H1 (cell line): ENCODE data around the gene GCH1. TPM values are rescaled to one million over a fixed set of nuclear protein-coding genes. Genes with fewer than 3 reads are reported as not detected.

Experiments
- ATF2 ChIP-seq: IDR thresholded peaks from 2 replicates; pipeline ENCODE4 v1.6.1; 2012; ENCODE audit warnings: low read length, inconsistent platforms
- ATF3 ChIP-seq: IDR thresholded peaks from 2 replicates; pipeline ENCODE4 v1.6.1; 2011; ENCODE audit warnings: low read depth, mild to moderate bottlenecking, low read length; ENCODE audit not compliant: insufficient read depth
- BCL11A ChIP-seq, 2 experiments: IDR thresholded peaks; one replicate each; pipeline ENCODE4 v1.6.1; 2011; ENCODE audit warnings: low read depth in 2 of 2, low read length in 2 of 2, mild to moderate bottlenecking in 2 of 2
- CHD2 ChIP-seq: IDR thresholded peaks from 2 replicates; pipeline ENCODE4 v1.6.1; 2012; ENCODE audit warnings: low read length, improper control_type of control experiment
- CREB1 ChIP-seq: IDR thresholded peaks from 2 replicates; pipeline ENCODE4 v1.6.1; 2012; ENCODE audit warnings: inconsistent platforms
- E2F6 ChIP-seq: IDR thresholded peaks from 2 replicates; pipeline ENCODE4 v1.6.1; 2012; ENCODE audit warnings: inconsistent platforms
- EP300 ChIP-seq, 2 experiments: IDR thresholded peaks; 1 replicate in 1 of 2; 2 replicates in 1 of 2; pipeline ENCODE4 v1.6.1; 2011 to 2012; ENCODE audit warnings: low read depth in 2 of 2, low read length in 2 of 2, mild to moderate bottlenecking in 2 of 2, borderline replicate concordance in 1 of 2, inconsistent platforms in 1 of 2, moderate library complexity in 1 of 2
- FOSL1 ChIP-seq: IDR thresholded peaks from 2 replicates; pipeline ENCODE4 v1.6.1; 2011; ENCODE audit warnings: mild to moderate bottlenecking, low read depth, low read length, moderate library complexity; ENCODE audit not compliant: insufficient read depth
- HDAC6 ChIP-seq: IDR thresholded peaks from one replicate; pipeline ENCODE4 v1.7.1; 2012; ENCODE audit warnings: low read depth, mild to moderate bottlenecking, inconsistent platforms, low read length, moderate library complexity
- JUN ChIP-seq: IDR thresholded peaks from 2 replicates; pipeline ENCODE4 v1.6.1; 2011; ENCODE audit warnings: low read depth, mild to moderate bottlenecking, improper control_type of control experiment, low read length
- MAFK ChIP-seq: IDR thresholded peaks from 2 replicates; pipeline ENCODE4 v1.6.1; 2012; ENCODE audit warnings: low read depth, mild to moderate bottlenecking, improper control_type of control experiment, low read length
- POLR2AphosphoS5 ChIP-seq: IDR thresholded peaks from 2 replicates; pipeline ENCODE4 v1.6.1; 2011; ENCODE audit warnings: low read depth, low read length
- POU5F1 ChIP-seq: IDR thresholded peaks from 2 replicates; pipeline ENCODE4 v1.6.1; 2011; ENCODE audit warnings: low read depth, mild to moderate bottlenecking, low read length, moderate library complexity
- RAD21 ChIP-seq, 2 experiments: IDR thresholded peaks in 1 of 2; conservative IDR thresholded peaks in 1 of 2; 2 replicates each; pipeline ENCODE4 v1.6.1; 2011; ENCODE audit warnings: low read depth in 2 of 2, low read length in 2 of 2, improper control_type of control experiment in 1 of 2, inconsistent platforms in 1 of 2, mild to moderate bottlenecking in 1 of 2, moderate library complexity in 1 of 2
- RFX5 ChIP-seq: IDR thresholded peaks from 2 replicates; pipeline ENCODE4 v1.6.1; 2011; ENCODE audit warnings: low read depth, low read length, improper control_type of control experiment, borderline replicate concordance
- SIN3A ChIP-seq, 2 experiments: IDR thresholded peaks in 1 of 2; conservative IDR thresholded peaks in 1 of 2; 2 replicates each; pipeline ENCODE4 v1.6.1; 2011 to 2012; ENCODE audit warnings: low read length in 2 of 2, improper control_type of control experiment in 1 of 2, low read depth in 1 of 2, mild to moderate bottlenecking in 1 of 2
- SP1 ChIP-seq: IDR thresholded peaks from 2 replicates; pipeline ENCODE4 v1.6.1; 2011; ENCODE audit warnings: low read depth, low read length
- USF2 ChIP-seq: IDR thresholded peaks from 2 replicates; pipeline ENCODE4 v1.6.1; 2011; ENCODE audit warnings: low read length, improper control_type of control experiment
- ZNF274 ChIP-seq: IDR thresholded peaks from 2 replicates; pipeline ENCODE4 v1.7.0; 2012; ENCODE audit warnings: low read length, borderline replicate concordance; ENCODE audit errors: extremely low read depth
- polyA plus RNA-seq, 7 experiments: library from polyadenylated mRNA; depleted of rRNA in 3 of 7; stranded (reverse) in 5 of 7; unstranded in 2 of 7; fragments of >200 nt in 5 of 7; fragments of 200-250 nt in 2 of 7; gene quantifications; 1 replicate in 5 of 7; 2 replicates in 1 of 7; 4 replicates in 1 of 7; pipeline versions ENCODE4 v1.2.1 to v1.2.3, GENCODE V29; 2011 to 2013; ENCODE audit warnings: missing spikeins in 2 of 7, mixed read lengths in 2 of 7
- total RNA-seq: library from RNA; stranded (reverse); fragmentation: NEBNext Ultra II Directional; extraction: Animal tissue kit (Norgen Biotek cat#: 25700); gene quantifications from 2 replicates; pipeline ENCODE4 v1.2.1, GENCODE V29; 2021

The GCH1 gene
- total and polyA plus RNA-seq, 2 of the 8 experiments (the other 6 are each of a cell fraction or from before 2014, with no cell fraction given) = 7.3 to 7.9 TPM

GRCh38 chr14:54902521-54903420 lies at the start of gene GCH1 (continued):
- TF ChIP-seq MAFK (no peak), CREB1 (peak; percentile 43; the same call in 1 of the 2 replicates), USF2 (no peak), E2F6 (no peak), ZNF274 (no peak), JUN (no peak), POLR2AphosphoS5 (peak; percentile 86), RFX5 (no peak), RAD21 (IDR thresholded peaks at IDR 0.05 in 1 of 2, conservative IDR thresholded peaks at IDR 0.05 in 1 of 2; ENCODE audit: low read depth in 2 of 2, low read length in 2 of 2) (peak in 1 of 2 experiments; percentile 15; a peak in 1 of 4 replicates), EP300 (IDR thresholded peaks at IDR 0.05; ENCODE audit: borderline replicate concordance in 1 of 2, low read depth in 2 of 2, low read length in 2 of 2) (no peak), SIN3A (conservative IDR thresholded peaks at IDR 0.05 in 1 of 2, IDR thresholded peaks at IDR 0.05 in 1 of 2; ENCODE audit: low read depth in 1 of 2, low read length in 2 of 2) (no peak; a peak in 1 of 4 replicates), BCL11A (IDR thresholded peaks at IDR 0.05; ENCODE audit: low read depth in 2 of 2, low read length in 2 of 2) (no peak), ATF3 (no peak), ATF2 (no peak), POU5F1 (no peak), HDAC6 (no peak), CHD2 (no peak), SP1 (no peak), FOSL1 (no peak)
